Aorta (tissue), 5 donors: ENCODE measurements around the gene ATP10A. TPM values are rescaled to one million over a fixed set of nuclear protein-coding genes. Genes with fewer than 3 reads are reported as not detected.
"Not testable (repeated sequence)": the region's sequence is repeated elsewhere in the genome, so short reads cannot be mapped to it uniquely, and the experiment has no call there.

Experiments
- ATAC-seq: fragments of 200-7000 bp; cut with Tn5 transposase; one replicate; pipeline ENCODE4 v1.9.1; 2022; ENCODE audit warnings: moderate library complexity; ENCODE audit not compliant: low FRiP score
- DNase-seq, 2 donors: peaks; one replicate each; pipeline ENCODE4 v3.0.0-alpha.2; 2020
- H3K27ac ChIP-seq, 2 donors: one replicate each; pipeline ENCODE4 v1.5.1; 2013; ENCODE audit warnings: low read length in 2 of 2, mild to moderate bottlenecking in 2 of 2, moderate library complexity in 2 of 2, control low read depth in 1 of 2, inconsistent platforms in 1 of 2, low read depth in 1 of 2
- H3K27me3 ChIP-seq, 2 donors: one replicate each; pipeline ENCODE4 v1.6.1; 2013; ENCODE audit warnings: control low read depth in 1 of 2, low read length in 1 of 2, mild to moderate bottlenecking in 1 of 2, moderate library complexity in 1 of 2; ENCODE audit not compliant: insufficient read depth in 2 of 2, control insufficient read depth in 1 of 2
- H3K36me3 ChIP-seq, 2 donors: one replicate each; pipeline ENCODE4 v1.6.1; 2013; ENCODE audit warnings: control low read depth in 1 of 2, low read length in 1 of 2, mild to moderate bottlenecking in 1 of 2; ENCODE audit not compliant: insufficient read depth in 2 of 2, control insufficient read depth in 1 of 2
- H3K4me1 ChIP-seq, 2 donors: one replicate each; pipeline ENCODE4 v1.6.1; 2013; ENCODE audit warnings: low read length in 2 of 2, control low read depth in 1 of 2, mild to moderate bottlenecking in 1 of 2, moderate library complexity in 1 of 2; ENCODE audit not compliant: insufficient read depth in 2 of 2, control insufficient read depth in 1 of 2
- H3K4me3 ChIP-seq, 2 donors: one replicate each; pipeline ENCODE4 v1.5.1; 2013; ENCODE audit warnings: low read length in 2 of 2, control low read depth in 1 of 2, mild to moderate bottlenecking in 1 of 2
- H3K9me3 ChIP-seq: one replicate; pipeline ENCODE4 v1.6.1; 2013; ENCODE audit warnings: mild to moderate bottlenecking, low read length; ENCODE audit not compliant: control insufficient read depth
- WGBS, 2 donors: extraction: QIAGEN DNeasy Blood & Tissue Kit; methylation state at CpG; one replicate each; pipeline ENCODE4 v1.1.7; 2013; 5-methylcytosine and 5-hydroxymethylcytosine counted together
- intact Hi-C, 2 donors: fragments of 100-400 bp; cut with DNase I; formaldehyde crosslinking; loops; one replicate each; pipeline versions ENCODE4 v1.14.2 to v1.15.0; 2022
- polyA plus RNA-seq, 2 donors: library from polyadenylated mRNA; stranded (reverse); fragments of 200-250 nt; gene quantifications; one replicate each; pipeline ENCODE4 v1.2.3, GENCODE V29; 2013
- total RNA-seq, 2 donors: library from RNA; stranded (reverse); fragmentation: NEBNext Ultra II Directional; extraction: Animal tissue kit (Norgen Biotek cat#: 25700); gene quantifications; one replicate each; pipeline ENCODE4 v1.2.1, GENCODE V29; 2021
- donor health status: healthy with polysubstance abuse.
- donor health status: Bipolar disorder and iron deficiency.
- donor health status: DM: no; HTN: no; CAD: no.
- donor health status: DM: no; HTN: no; CAD: no.
- donor health status: DM: yes; HTN: yes; CAD: no.

The ATP10A gene
- total and polyA plus RNA-seq, 4 donors: 3.6 to 55.0 (median 22.2) TPM

- ATAC-seq: no peak
- Histone ChIP-seq H3K9me3 (no peaks in the 10 kb centered on the region), H3K4me1 (no peaks in the 10 kb centered on the region), H3K27me3 (no peaks in the 10 kb centered on the region), H3K4me3 (peak overlapping the region; percentile 64 to 96), H3K36me3 (no peaks in the 10 kb centered on the region), H3K27ac (peak overlapping the region in 1 of 2 donors; percentile 66)
- DNase-seq: no peak
- intact Hi-C loops: loop anchor here (2.0 to 10.0 kb wide), 9 partner anchors 37 to 359 kb away; no protein-coding TSS in a partner anchor
- WGBS, 2 donors: 79 to 81% methylated on average over 21 of the region's 21 CpGs
These were observed 947 bp upstream of the ATP10A start for GRCh38 chr15:25863968-25864580.

GRCh38 chr15:25862472-25863110, 536 bp downstream of the ATP10A start:
- ATAC-seq: peak; percentile 61
- 1% methylated on average over 50 to 69 of the region's 69 CpGs for WGBS, 2 donors
- H3K36me3 ChIP-seq: no peaks in the 10 kb centered on the region
- H3K4me3 ChIP-seq: peak overlapping the region; percentile 64 to 96
- no peaks in the 10 kb centered on the region for H3K4me1 ChIP-seq
- intact Hi-C loops: loop anchor here (2.0 to 10.0 kb wide), 9 partner anchors 35 to 358 kb away; no protein-coding TSS in a partner anchor
- no peaks in the 10 kb centered on the region for H3K27me3 ChIP-seq
- DNase-seq: peak; percentile 62 to 82
- no peaks in the 10 kb centered on the region for H3K9me3 ChIP-seq
- H3K27ac ChIP-seq: peak overlapping the region; percentile 56 to 77

- Histone ChIP-seq H3K9me3 (no peaks in the 10 kb centered on the region), H3K27ac (peak overlapping the region; percentile 56 to 77), H3K36me3 (no peaks in the 10 kb centered on the region), H3K4me1 (no peaks in the 10 kb centered on the region), H3K27me3 (no peaks in the 10 kb centered on the region), H3K4me3 (peak overlapping the region; percentile 64 to 96)
- intact Hi-C loops: loop anchor here (2.0 to 10.0 kb wide), 9 partner anchors 35 to 357 kb away; no protein-coding TSS in a partner anchor
- ATAC-seq (peak; percentile 2), DNase-seq (peak in 1 of 2 donors; percentile 51)
- WGBS, 2 donors: 1% methylated on average over 19 of the region's 19 CpGs
These were observed 1.1 kb downstream of the ATP10A start for GRCh38 chr15:25862071-25862471.

- no peaks in the 10 kb centered on the region for H3K27me3 ChIP-seq
- 9 to 12% methylated on average over 20 of the region's 20 CpGs for WGBS, 2 donors
These were observed 2.0 kb downstream of the ATP10A start for GRCh38 chr15:25860885-25861866.

GRCh38 chr15:25859838-25860645, 3.1 kb downstream of the ATP10A start:
- 8 to 12% methylated on average over 15 of the region's 15 CpGs for whole genome bisulfite sequencing, 2 donors
- no peaks in the 10 kb centered on the region for H3K9me3 ChIP-seq
- H3K27me3 ChIP-seq: no peaks in the 10 kb centered on the region
- H3K36me3 ChIP-seq: no peaks in the 10 kb centered on the region
- DNase-seq (peak in 1 of 2 donors; percentile 62), ATAC-seq (peak; percentile 59)
- H3K27ac ChIP-seq: peak overlapping the region; percentile 77 to 99
- peak overlapping the region; percentile 64 to 96 for H3K4me3 ChIP-seq
- intact Hi-C loops: loop anchor here (5.0 to 10.0 kb wide), 9 partner anchors 33 to 355 kb away; no protein-coding TSS in a partner anchor
- no peaks in the 10 kb centered on the region for H3K4me1 ChIP-seq

More at GRCh38 chr15:25860885-25861866, 2.0 kb downstream of the ATP10A start:
- DNase-seq (peak in 1 of 2 donors; percentile 53), ATAC-seq (peak; percentile 34)
- Histone ChIP-seq H3K36me3 (no peaks in the 10 kb centered on the region), H3K9me3 (no peaks in the 10 kb centered on the region), H3K27ac (peak overlapping the region; percentile 56 to 77), H3K4me1 (no peaks in the 10 kb centered on the region), H3K4me3 (peak overlapping the region; percentile 64 to 96)
- intact Hi-C loops: loop anchor here (5.0 to 10.0 kb wide), 8 partner anchors 34 to 356 kb away; no protein-coding TSS in a partner anchor

- Histone ChIP-seq H3K4me1 (no peaks in the 10 kb centered on the region), H3K27ac (peak overlapping the region; percentile 38 to 99), H3K36me3 (no peaks in the 10 kb centered on the region), H3K9me3 (no peaks in the 10 kb centered on the region), H3K27me3 (no peaks in the 10 kb centered on the region), H3K4me3 (peak overlapping the region in 1 of 2 donors; percentile 96)
- ATAC-seq: no peak
- DNase-seq: no peak
- WGBS, 2 donors: 25 to 37% methylated on average over 13 of the region's 13 CpGs
- intact Hi-C loops: loop anchor here in 1 of 2 donors (5.0 to 10.0 kb wide), 2 partner anchors 122 to 144 kb away; no protein-coding TSS in a partner anchor
These were observed 4.0 kb downstream of the ATP10A start for GRCh38 chr15:25858952-25859760.

GRCh38 chr15:25856059-25856458, 7.1 kb downstream of the ATP10A start:
- H3K36me3 ChIP-seq, DNase-seq, H3K4me3 ChIP-seq, ATAC-seq, H3K27ac ChIP-seq, H3K27me3 ChIP-seq, H3K4me1 ChIP-seq, H3K9me3 ChIP-seq: not testable (repeated sequence)
- 87% methylated on average over 5 of the region's 5 CpGs for WGBS, 2 donors
- intact Hi-C loops: loop anchor here in 1 of 2 donors (5.0 to 10.0 kb wide), 2 partner anchors 119 to 141 kb away; no protein-coding TSS in a partner anchor
